GM20431 (cell line): ENCODE results near the gene INSIG1.

Source experiments
- in situ Hi-C: fragments of 300-500 bp; cut with MseI, MboI; formaldehyde crosslinking; loops from one replicate; pipeline ENCODE4 v1.15.0; 2020; ENCODE audit warnings: low sequenced_read_pairs; ENCODE audit not compliant: unreplicated experiment

Gene INSIG1

DNA sequence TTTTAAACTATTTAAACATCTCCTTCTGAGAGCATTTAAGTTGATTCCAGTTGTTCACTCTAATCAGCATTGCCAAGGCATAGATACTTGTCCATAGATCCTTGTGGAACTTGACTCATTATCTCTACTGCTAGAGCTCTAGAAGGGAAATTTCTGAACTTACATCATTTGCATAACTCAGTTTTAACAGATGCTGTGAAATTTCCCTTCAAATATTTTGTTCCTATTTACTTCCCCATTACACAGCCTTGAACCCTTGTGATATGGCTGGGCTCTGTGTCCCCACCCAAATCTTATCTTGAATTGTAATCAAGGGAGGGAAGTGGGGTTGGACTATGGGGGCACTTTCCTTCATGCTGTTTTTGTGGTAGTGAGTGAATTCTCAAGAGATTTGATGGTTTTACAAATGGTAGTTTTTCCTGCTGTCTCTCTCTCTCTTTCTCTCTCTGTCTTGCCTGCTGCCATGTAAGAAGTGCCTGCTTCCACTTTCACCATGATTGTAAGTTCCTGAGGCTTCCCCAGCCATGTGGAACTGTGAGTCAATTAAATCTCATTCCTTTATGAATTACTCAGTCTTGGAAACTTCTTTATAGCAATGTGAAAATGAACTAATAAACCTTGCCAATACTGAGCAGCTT is 25.4 kb downstream of the INSIG1 start:
- in situ Hi-C loops: no loop called here

DNA sequence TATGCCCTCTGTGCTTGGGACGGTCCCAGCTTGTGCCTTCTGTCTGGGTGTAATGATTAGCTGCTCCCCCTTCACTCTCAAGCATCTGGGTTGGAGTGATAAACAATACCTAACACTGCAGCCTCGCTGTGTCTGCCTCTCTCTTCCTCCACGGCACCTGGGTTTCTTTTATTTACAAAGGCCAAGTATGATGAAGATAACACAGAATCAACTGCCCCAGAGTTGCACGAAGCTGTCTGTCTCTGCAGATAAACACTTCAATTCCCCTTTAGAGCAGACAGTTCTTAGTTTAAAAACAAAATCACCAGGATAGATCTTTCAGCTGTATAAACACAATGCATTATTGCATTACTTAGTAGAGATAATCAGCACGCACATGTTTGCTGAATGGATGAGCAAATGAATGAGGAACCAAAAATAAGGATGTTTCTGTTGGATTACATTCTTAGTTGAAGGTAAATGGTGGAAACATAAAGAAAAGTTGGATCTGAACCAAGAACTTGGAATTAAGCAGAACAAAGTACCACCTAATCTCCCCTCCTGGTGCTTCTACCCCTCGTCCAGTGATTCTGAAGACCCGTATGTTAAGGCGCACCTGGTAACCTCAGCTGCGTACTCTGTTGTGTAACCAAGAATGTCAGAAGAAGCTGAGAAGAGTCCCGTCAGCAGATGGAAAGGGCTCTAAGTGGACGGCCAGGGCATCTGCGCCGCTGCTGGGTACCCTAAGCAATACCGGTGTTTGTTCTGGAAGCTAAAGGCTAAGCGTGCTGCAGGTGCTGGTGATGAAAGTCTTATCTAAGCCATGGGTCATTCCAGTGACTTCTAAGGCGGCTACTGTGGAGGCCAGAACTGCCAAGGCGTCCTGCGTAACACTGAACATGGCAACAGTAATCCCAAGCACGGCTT is 26.6 kb downstream of the INSIG1 start:
- in situ Hi-C loops: no loop called here

DNA sequence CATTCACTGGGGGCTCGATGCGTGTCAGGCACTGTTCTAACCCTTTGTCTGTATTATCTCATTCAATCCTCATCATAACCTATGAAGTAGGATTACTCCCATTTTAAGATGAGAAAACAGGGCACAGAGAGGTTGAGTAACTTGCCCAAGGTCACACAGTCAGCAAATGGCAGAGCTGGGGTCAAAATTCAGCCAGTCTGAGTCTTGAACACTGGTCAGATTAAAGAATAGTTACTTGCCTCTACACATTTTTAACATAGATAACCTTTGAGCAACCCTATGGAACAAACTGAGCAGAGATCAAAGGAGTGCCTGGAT is 27.2 kb downstream of the INSIG1 start:
- in situ Hi-C loops: no loop called here

DNA sequence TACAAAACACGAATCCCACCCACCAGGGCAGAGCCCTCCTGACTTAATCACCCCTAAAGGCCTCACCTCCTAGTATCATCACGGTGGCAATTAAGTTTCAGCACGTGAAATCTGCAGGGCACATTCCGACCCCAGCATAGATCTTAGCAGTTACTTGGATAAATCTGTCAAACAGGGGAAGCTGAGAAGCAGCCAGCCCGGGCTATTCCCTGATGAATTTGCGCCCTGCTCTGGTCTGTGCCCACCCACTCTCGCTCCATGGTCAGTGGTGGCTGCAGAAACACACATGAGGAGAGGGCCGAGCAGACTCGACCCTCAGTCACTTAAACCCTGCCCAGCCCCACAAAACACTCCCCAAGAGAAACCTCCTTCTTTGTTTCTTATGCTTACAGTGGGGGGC is 28.7 kb downstream of the INSIG1 start:
- in situ Hi-C loops: no loop called here

DNA sequence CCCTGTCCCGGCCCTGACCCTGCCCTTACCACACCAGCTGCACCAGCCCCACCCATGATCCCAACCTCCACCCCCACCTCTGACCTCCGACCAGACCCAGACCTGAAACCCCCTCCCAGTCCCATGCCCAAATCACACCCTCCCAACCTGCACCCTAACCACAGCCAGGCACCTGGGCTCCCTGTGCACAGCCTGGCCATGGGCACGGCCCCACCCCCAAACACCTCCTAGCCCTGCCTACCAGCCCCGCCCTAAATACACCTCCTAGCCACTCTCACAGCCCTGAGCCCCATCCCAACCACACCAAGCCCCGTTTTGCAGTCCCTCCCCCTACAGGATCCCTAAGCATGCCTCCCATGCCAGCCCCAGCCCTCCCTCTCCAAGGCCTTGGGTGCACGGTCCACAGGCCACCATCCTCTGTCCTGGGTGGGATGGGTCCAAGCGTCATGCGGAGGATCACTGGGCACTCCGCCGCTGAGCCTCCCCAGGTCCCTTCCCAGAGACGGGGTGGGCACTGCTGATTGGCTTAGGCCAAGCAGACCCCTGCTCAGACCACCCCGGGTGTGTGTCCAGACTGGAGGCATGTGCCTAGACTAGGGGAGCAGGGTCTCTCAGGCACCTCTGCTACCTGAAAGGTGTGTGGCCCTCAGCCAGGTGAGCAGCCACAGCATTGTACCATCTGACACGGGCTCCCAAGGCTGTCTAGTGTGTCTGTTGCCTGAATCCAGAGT is 30.1 kb downstream of the INSIG1 start:
- in situ Hi-C loops: no loop called here

DNA sequence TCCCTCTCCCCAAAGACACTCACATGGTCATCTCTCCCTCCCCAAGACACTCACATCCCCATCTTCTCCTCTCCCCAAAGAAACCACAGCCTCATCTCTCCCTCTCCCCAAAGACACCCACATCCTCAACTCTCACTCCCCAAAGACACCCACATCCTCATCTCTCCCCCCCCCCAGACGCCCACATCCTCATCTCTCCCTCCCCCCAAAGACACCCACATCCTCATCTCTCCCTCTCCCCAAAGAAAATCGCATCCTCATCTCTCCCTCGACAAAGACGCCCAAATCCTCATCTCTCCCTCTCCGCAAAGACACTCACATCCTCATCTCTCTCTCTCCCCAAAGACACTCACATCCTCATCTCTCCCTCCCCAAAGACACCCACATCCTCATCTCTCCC is 31.5 kb downstream of the INSIG1 start:
- in situ Hi-C loops: no loop called here

DNA sequence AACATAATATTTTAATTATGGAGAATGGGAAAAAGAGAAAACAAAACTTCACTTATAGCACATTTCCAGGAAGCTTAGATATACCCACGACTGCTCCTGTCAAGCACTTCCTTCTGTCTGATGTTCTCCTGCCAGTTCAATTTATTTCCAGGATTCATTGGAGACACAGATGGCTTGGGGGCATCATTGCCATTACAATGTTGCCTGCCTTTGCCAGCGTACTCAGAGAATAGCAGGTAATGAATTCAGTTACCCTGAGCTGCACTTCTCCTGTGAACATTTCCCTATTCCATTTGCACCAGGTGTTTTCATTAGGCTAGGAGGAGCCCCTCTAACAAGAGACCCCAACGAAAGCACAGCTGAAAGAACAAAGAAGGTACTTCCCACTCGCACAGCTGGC is 33.7 kb downstream of the INSIG1 start:
- in situ Hi-C loops: no loop called here

DNA sequence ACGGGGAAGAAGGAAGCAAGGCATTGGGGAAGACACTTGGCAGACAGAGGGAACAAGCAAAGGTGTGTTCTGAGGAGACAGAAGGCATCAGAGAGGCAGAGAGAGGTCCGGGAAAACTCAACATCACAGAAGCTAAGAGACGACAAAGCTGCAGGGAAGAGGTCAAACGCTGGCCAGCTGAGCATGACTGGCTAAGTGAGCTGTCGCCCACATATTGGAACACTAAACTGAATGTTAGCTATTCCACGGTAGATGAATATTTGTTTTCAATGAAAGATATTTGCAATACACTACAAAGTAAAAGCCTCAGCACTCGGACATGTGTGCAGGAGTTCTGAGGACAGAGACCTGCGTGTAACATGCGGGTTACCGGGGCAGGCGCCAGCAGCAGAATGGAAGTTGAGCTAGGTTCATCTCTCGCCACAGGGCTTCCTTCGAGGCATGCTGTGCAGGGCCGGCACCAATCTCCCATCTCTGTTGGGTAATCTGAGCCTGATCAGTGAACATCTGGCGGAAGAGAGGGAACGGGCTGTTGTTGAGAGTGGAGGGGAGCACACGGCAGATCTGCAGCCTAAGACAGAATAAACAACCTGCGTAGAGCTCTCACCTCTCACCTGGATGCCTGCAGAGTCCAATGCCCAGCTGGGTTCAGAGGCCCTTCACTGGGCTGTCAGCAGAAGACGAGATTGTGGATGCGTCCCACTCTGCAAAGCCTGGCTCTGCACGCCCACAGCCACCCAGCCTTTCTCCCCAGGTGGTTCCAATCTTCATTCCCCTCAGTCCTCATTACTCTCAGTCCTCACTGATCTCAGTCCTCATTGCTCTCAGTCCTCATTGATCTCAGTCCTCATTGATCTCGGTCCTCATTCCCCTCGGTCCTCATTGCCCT is 35.9 kb downstream of the INSIG1 start:
- in situ Hi-C loops: no loop called here

DNA sequence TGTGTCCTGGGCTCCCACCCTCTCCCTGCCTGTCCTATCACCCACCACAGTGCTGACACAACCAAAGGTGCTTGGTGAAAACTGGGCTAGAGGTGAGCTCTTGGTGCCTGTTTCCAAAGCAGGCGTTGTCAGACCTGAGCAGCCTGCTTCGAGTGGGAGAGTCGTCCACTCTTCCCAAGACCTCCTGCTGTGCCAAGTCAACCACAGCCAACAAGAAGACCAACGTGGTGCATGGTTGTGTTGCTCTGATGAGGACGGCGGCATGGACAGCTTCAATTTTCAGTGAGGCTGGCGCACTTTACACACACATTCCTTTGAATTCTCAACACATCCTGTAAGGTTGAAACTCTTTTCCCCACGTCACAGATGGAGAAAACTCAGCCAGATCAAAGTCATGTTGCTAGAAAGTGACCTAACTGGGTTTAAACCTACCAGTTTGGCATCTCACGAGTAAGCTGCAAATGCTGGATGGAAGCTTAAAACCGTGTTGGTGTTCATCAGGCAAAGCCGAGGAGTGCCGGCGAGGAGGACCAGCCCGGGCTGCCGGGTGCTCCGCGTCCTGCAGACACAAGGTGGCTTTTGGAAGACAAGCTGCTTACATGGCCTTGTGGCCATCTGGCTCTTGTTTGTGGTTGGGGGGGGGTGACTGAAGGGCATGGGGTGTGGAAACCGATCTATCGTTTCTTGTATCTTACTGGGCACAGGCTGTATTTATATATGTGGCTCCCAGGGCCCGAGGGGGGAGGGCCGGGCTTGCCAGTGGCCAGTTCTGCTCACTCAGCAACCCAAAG is 39.3 kb downstream of the INSIG1 start:
- in situ Hi-C loops: no loop called here

DNA sequence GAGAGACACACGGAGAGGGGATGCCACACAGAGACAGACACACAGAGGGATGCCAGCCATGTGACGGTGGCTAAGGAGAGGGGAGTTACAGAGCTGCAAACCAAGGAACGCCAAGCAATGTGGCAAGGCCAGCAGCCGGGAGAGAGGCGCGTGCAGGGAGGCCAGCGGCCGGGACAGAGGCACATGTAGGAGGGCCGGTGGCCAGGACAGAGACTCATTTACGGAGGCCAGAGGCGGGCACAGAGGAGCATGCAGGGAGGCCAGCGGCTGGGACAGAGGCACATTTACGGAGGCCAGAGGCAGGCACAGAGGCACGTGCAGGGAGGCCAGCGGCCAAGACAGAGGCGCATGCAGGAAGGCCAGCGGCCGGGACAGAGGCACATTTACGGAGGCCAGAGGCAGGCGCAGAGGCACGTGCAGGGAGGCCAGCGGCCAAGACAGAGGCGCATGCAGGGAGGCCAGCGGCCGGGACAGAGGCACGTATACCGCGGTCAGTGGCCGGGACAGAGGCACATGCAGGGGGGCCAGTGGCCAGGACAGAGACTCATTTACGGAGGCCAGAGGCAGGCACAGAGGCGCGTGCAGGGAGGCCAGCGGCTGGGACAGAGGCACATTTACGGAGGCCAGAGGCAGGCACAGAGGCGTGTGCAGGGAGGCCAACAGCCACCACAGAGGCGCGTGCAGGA is 40.4 kb downstream of the INSIG1 start:
- in situ Hi-C loops: no loop called here

DNA sequence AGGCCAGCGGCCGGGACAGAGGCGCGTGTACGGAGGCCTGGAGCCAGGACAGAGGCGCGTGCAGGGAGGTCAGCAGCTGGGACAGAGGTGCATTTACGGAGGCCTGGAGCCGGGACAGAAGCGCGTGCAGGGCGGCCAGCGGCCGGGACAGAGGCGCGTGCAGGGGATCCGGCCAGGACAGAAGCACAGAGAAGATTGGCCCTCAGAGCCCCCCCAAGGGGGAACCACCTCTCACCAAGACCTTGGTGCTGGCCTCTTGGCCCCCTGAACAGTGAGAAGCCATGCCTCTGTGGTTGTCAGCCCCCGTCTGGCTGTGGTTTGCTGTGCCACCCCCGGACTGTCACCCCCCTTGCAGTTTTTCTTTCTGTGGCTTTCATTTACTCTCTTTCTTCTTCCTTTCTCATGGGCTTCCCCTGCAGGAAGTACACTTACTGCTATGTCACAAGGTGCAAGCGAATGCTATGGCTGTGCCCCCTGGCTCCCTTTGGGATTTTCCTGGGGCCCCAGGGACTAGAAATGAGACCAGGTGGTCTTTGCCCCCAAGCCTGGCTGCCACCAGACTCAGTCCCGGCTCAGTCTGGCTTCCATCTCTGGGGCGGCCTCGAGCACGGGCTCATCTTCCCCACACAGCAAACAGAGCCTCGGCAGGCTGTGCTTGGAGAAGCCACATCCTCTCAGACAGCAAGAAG is 41.1 kb downstream of the INSIG1 start:
- in situ Hi-C loops: no loop called here

DNA sequence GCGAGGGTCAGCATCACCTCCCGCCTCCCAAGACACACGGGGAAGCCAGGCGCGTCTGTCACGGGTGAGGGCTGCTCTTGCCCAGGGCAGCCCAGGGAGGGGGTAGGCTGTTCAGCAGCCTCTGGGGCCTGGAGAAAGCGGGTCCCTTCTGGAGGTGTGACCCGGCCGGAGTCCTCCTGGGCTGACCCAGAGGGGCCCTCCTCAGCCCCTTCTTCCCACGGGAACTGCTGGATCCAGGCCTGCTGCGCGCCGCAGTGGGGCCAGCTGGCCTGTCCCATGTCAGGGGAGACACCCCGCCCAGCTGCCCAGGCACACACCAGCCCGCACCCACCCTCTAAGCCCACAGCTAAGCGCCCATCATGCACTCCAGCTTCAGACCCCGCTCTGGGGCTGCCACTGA is 41.8 kb downstream of the INSIG1 start:
- in situ Hi-C loops: no loop called here

DNA sequence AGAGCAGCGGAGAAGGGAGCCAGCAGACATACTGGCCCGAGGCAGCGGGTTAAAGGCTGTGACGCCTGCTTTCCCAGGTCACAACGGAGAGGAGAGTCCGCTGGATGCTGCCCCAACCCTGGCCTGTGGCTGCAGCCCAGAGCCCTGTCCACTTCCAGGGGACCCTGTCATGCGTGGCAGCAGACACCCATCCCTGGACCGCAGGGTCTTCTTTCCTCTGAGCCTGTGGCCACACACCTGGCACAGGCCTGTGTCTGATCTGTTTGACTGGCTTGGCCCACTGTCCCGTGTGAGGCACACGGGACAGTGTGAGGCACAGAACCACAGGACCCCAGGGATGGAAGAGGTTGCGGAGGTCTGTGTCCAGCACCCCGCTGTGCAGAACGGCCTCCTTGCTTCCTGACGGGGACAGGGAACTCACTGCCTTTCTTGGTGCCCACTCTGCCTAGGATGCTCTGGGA is 42.4 kb downstream of the INSIG1 start:
- in situ Hi-C loops: no loop called here

DNA sequence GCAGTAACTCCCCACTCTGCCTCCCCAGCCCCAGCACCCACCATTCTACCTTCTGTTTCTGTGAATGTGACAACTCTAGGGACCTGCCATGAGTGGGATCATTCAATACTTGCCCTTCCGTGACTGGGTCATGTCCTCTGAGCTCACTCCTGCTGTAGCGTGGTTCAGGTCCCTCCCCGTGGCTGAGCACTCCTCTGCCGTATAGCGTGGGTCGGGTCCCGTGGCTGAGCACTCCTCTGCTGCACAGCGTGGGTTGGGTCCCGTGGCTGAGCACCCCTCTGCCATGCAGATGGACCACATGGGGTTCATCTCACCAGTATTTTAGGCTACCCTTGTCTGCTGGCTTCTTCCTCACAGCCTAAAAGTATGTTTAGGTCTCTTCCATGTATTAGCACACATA is 43.0 kb downstream of the INSIG1 start:
- in situ Hi-C loops: no loop called here

DNA sequence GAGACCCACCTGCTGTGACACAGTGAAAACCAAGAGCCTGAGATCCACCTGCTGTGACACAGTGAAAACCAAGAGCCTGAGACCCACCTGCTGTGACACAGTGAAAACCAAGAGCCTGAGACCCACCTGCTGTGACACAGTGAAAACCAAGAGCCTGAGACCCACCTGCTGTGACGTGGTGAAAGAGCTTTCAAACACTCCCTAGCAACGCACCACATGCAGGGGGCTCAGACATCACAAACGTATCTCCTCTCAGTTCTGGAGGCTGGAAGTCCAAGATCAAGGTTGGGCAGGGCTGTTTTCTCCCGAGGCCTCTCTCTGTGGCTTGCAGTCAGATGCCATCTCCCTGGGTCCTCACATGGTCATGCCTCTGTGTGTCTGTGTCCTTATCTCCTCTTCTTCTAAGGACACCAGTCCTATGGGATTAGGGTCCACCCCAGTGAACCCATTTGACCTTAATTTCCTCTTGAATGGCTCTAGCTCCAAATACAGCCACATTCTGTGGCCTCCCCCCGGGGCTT is 43.8 kb downstream of the INSIG1 start:
- in situ Hi-C loops: no loop called here

DNA sequence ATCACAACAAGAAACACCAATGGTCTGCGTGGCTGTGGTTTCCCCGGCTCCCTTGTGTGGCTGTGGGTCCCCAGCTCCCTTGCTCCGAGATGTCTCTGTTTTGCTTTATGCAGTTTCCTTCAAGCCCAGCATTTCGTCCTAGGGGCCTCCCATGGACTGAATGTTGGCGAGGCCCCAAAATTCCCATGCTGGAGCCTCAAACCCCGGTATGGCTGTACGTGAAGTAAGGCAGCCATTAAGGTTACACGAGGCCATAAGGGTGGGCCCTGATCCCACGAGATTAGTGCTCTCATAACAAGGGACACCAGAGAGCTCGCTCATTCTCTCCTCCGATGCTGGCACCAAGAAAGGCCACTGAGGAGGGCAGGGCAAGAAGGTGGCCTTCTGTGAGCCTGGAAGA is 44.6 kb downstream of the INSIG1 start:
- in situ Hi-C loops: no loop called here

DNA sequence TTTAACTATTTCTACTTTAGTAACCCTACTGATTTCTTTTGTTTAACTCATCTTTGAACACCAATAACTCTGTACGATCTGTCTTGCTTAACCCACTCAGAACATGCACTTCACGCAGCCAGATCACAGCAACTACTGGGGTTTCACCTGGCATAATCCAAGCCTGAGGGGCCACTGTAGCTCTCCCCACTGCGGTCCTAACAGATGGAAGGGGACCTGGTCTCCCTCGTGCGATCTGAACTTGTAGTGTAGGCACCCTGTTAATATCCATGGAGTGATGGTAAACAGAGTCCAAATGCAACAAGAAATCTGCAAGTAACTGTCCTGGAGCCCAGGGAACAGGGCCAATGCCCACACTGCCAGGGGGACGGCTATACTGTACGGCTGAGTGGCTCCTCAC is 45.5 kb downstream of the INSIG1 start:
- in situ Hi-C loops: no loop called here

DNA sequence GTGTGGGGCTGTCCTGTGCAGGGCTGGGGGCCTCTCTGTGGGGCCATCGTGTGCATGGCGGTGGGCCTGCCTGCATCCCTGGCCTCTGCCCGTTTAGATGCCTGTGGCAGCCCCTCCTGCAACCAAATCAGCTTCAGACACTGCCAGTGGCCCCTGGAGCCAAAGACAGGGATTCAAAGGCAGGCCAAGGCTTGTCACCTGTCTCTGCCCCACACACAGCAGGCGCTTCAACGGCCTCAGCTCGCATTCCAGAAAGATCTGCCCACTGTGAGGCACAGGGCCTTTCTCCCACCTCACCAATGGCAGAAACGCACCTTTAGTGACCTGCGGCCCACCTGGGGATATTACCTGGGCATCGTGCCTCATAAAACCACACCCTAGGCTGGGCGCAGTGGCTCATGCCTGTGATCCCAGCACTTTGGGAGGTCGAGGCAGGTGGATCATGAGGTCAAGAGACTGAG is 46.0 kb downstream of the INSIG1 start:
- in situ Hi-C loops: no loop called here
